ENCODE results near the gene MMP14. TPM values are rescaled to one million over a fixed set of nuclear protein-coding genes. Genes with fewer than 3 reads are reported as not detected.

MMP14 gene
- total and polyA plus RNA-seq, 9 of the 15 experiments (the other 6 are each of a cell fraction or from before 2014, with no cell fraction given), result 0.36 to 5.8 (median 1.3) TPM; not detected in 2

- TF ChIP-seq ZBTB11 (CRISPR knock-in tag; IDR thresholded peaks at IDR 0.05), result no peak
- TF ChIP-seq RBM22 (IDR thresholded peaks at IDR 0.05; ENCODE audit: low read depth, low read length, poor library complexity, severe bottlenecking), result peak; percentile 34
These were observed at the start of gene MMP14 (continued) for GRCh38 chr14:22836301-22837113.

- no TSS peak for BruUV-seq (replicated peaks)
- no peaks in the 10 kb centered on the region for H3K36me3 ChIP-seq (ENCODE audit: control insufficient read depth, insufficient read depth, low read length)
- no peaks in the 10 kb centered on the region for H4K20me1 ChIP-seq (replicated peaks; ENCODE audit: control insufficient read depth, insufficient read depth, low read length)
- H3K27ac ChIP-seq (ENCODE audit: extremely low read depth, low read depth, low read length), result no peak overlapping the region
- peak; percentile 61 for TF ChIP-seq ZNF121 (CRISPR knock-in tag; conservative IDR thresholded peaks at IDR 0.05)
- no peak for TF ChIP-seq MBD1 (CRISPR knock-in tag; IDR thresholded peaks at IDR 0.05)
- TF ChIP-seq KDM1A (IDR thresholded peaks at IDR 0.05), result peak in 1 of 2 experiments; percentile 9; a peak in 1 of 4 replicates
- TF ChIP-seq CBX2 (IDR thresholded peaks at IDR 0.05; ENCODE audit: insufficient read depth, low read length, poor library complexity, severe bottlenecking), result no peak
- peak; percentile 10 for TF ChIP-seq RBM25 (IDR thresholded peaks at IDR 0.05; ENCODE audit: low read depth, low read length, severe bottlenecking)
- TF ChIP-seq PRPF4 (IDR thresholded peaks at IDR 0.05; ENCODE audit: insufficient read depth, low read depth, low read length, poor library complexity, severe bottlenecking), result no peak
- ChIA-PET CTCF (ENCODE audit: low intra/inter-chr PET ratio) (no interaction called here), POLR2A (no interaction called here)
- H3K79me2 ChIP-seq (ENCODE audit: control insufficient read depth, insufficient read depth, low read length), result no peaks in the 10 kb centered on the region
- no peak for ATAC-seq
- 37% methylated on average over 3 of the region's 4 CpGs for WGBS (ENCODE audit: insufficient coverage, low coverage, missing lambda C conversion rate)
- no peaks in the 10 kb centered on the region for H3K9me3 ChIP-seq (replicated peaks; ENCODE audit: control insufficient read depth, insufficient read depth, low read depth, low read length)
- H3K9me1 ChIP-seq (ENCODE audit: control insufficient read depth, insufficient read depth, low read length), result no peaks in the 10 kb centered on the region
- H2AFZ ChIP-seq (ENCODE audit: low read depth, low read length), result no peak overlapping the region
- H3K4me2 ChIP-seq (ENCODE audit: insufficient read depth, low read length), result no peak overlapping the region
- intact Hi-C loops (cut with micrococcal nuclease), result no loop called here
- peaks cover under 1 to 3% of the 10 kb centered on the region in 2 experiments; a peak in 2 of 5 replicates for H3K4me1 ChIP-seq (replicated peaks in 1 of 2; ENCODE audit: control insufficient read depth in 2 of 2, insufficient read depth in 2 of 2, low read length in 2 of 2)
- FAIRE-seq, result no peak
- H3K27me3 ChIP-seq (ENCODE audit: control insufficient read depth in 2 of 2, insufficient read depth in 2 of 2, low read length in 2 of 2), result no peaks in the 10 kb centered on the region
- H3K9ac ChIP-seq (ENCODE audit: insufficient read depth in 1 of 2, low read depth in 2 of 2, low read length in 2 of 2), result no peak overlapping the region
- in situ Hi-C loops (cut with MboI), result no loop called here
- no peak for DNase-seq (ENCODE audit: extremely low read depth in 1 of 4, low spot score in 3 of 4)
- no peak overlapping the region for H3K4me3 ChIP-seq
These were observed 49.7 kb upstream of the MMP14 start for GRCh38 chr14:22786685-22787084.

Measured in K562 (cell line).